MM.1S (cell line): ENCODE measurements around the gene MILR1.

Source experiments
- DNase-seq: peaks from one replicate; pipeline ENCODE4 v3.0.0-alpha.2; 2015
- H2AFZ ChIP-seq: fragments of 300-600 bp; sonication (generic); 2 replicates; pipeline ENCODE4 v1.6.0; 2016; ENCODE audit warnings: antibody characterized with exemption, low read length
- H3F3A ChIP-seq: fragments of 300-600 bp; sonication (generic); 2 replicates; pipeline ENCODE4 v1.6.1; 2016; ENCODE audit warnings: mild to moderate bottlenecking, antibody characterized with exemption, low read length, moderate library complexity, mixed read lengths; ENCODE audit not compliant: insufficient read depth
- H3K27ac ChIP-seq: fragments of 300-600 bp; sonication (generic); 2 replicates; pipeline ENCODE4 v1.5.1; 2016; ENCODE audit warnings: mild to moderate bottlenecking, low read length
- H3K27me3 ChIP-seq: fragments of 300-600 bp; sonication (generic); replicated peaks from 2 replicates; pipeline ENCODE4 v1.6.0; 2016; ENCODE audit warnings: low read length; ENCODE audit not compliant: insufficient read depth
- H3K36me3 ChIP-seq: fragments of 300-600 bp; sonication (generic); replicated peaks from 2 replicates; pipeline ENCODE4 v1.6.1; 2016; ENCODE audit warnings: mild to moderate bottlenecking, low read length, mixed read lengths; ENCODE audit not compliant: insufficient read depth
- H3K4me1 ChIP-seq: fragments of 300-600 bp; sonication (generic); 2 replicates; pipeline ENCODE4 v1.6.1; 2016; ENCODE audit warnings: low read length, mixed read lengths
- H3K4me2 ChIP-seq: fragments of 300-600 bp; sonication (generic); 2 replicates; pipeline ENCODE4 v1.6.0; 2016; ENCODE audit warnings: low read depth, low read length
- H3K4me3 ChIP-seq: fragments of 300-600 bp; sonication (generic); 2 replicates; pipeline ENCODE4 v1.5.1; 2016; ENCODE audit warnings: low read length, mixed read lengths
- H3K79me2 ChIP-seq: fragments of 300-600 bp; sonication (generic); 2 replicates; pipeline ENCODE4 v1.6.1; 2016; ENCODE audit warnings: mixed run types, low read length, mixed read lengths
- H3K9ac ChIP-seq: fragments of 300-600 bp; sonication (generic); 2 replicates; pipeline ENCODE4 v1.6.1; 2016; ENCODE audit warnings: low read length, mixed read lengths
- H3K9me2 ChIP-seq: fragments of 300-600 bp; sonication (generic); replicated peaks from 2 replicates; pipeline ENCODE4 v1.6.1; 2016; ENCODE audit warnings: mild to moderate bottlenecking, low read length, mixed read lengths; ENCODE audit not compliant: insufficient read depth
- H3K9me3 ChIP-seq: fragments of 300-600 bp; sonication (generic); replicated peaks from 2 replicates; pipeline ENCODE4 v1.6.1; 2016; ENCODE audit warnings: mild to moderate bottlenecking, low read length, mixed read lengths; ENCODE audit not compliant: insufficient read depth
- H4K20me1 ChIP-seq: fragments of 300-600 bp; sonication (generic); 2 replicates; pipeline ENCODE4 v1.6.1; 2016; ENCODE audit warnings: mild to moderate bottlenecking, low read length, moderate library complexity, mixed read lengths; ENCODE audit not compliant: insufficient read depth
- EZH2 ChIP-seq: fragments of 300-600 bp; sonication (generic); optimal IDR thresholded peaks from 2 replicates; pipeline ENCODE3; 2017; ENCODE audit warnings: low read depth, mild to moderate bottlenecking, antibody characterized with exemption, low read length, mixed read lengths
- EZH2phosphoT487 ChIP-seq: fragments of 300-600 bp; sonication (generic); IDR thresholded peaks from 2 replicates; pipeline ENCODE4 v1.6.1; 2018; ENCODE audit warnings: antibody characterized with exemption, low read length
- TF ChIP-seq, protein P1 (sequence below): fragments of 300-600 bp; sonication (generic); IDR thresholded peaks from 2 replicates; pipeline ENCODE4 v1.5.1; 2016; ENCODE audit warnings: antibody characterized with exemption, low read length, mixed read lengths

Gene MILR1

DNA sequence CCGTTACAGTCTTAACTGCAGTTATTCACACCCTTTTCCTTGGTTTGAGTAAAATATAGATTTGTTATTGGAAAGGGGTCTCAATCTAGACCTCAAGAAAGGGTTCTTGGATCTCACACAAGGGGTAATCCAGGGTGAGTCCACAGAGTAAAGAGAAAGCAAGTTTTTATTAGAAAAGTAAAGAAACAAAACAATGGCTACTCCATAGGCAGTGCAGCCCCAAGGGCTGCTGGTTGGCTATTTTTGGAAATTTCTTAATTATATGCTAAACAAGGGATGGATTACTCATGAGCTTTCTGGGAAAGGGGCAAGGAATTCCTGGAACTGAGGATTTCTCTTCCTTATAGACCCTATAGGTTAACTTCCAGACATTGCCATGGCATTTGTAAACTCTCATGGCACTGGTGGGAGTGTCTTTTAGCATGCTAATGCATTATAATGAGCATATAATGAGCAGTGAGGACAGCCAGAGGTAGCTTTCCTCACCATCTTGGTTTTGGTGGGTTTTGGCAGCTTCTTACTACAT, 24.5 kb upstream of the MILR1 start:
- H3K79me2 ChIP-seq, result no peaks in the 10 kb centered on the region
- H3K4me3 ChIP-seq, result no peak overlapping the region
- DNase-seq, result no peak
- H3F3A ChIP-seq, result no peaks in the 10 kb centered on the region
- H3K4me1 ChIP-seq, result no peaks in the 10 kb centered on the region
- no peaks in the 10 kb centered on the region for H3K36me3 ChIP-seq
- H2AFZ ChIP-seq, result no peak overlapping the region
- no peaks in the 10 kb centered on the region for H3K9me2 ChIP-seq
- TF ChIP-seq EZH2 (no peak), EZH2phosphoT487 (no peak)
- TF ChIP-seq, protein P1, sequence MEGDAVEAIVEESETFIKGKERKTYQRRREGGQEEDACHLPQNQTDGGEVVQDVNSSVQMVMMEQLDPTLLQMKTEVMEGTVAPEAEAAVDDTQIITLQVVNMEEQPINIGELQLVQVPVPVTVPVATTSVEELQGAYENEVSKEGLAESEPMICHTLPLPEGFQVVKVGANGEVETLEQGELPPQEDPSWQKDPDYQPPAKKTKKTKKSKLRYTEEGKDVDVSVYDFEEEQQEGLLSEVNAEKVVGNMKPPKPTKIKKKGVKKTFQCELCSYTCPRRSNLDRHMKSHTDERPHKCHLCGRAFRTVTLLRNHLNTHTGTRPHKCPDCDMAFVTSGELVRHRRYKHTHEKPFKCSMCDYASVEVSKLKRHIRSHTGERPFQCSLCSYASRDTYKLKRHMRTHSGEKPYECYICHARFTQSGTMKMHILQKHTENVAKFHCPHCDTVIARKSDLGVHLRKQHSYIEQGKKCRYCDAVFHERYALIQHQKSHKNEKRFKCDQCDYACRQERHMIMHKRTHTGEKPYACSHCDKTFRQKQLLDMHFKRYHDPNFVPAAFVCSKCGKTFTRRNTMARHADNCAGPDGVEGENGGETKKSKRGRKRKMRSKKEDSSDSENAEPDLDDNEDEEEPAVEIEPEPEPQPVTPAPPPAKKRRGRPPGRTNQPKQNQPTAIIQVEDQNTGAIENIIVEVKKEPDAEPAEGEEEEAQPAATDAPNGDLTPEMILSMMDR, result no peak
- H3K4me2 ChIP-seq, result no peak overlapping the region
- no peaks in the 10 kb centered on the region for H3K27me3 ChIP-seq
- H3K27ac ChIP-seq, result no peak overlapping the region
- no peaks in the 10 kb centered on the region for H3K9me3 ChIP-seq
- no peaks in the 10 kb centered on the region for H4K20me1 ChIP-seq
- H3K9ac ChIP-seq, result no peak overlapping the region

DNA sequence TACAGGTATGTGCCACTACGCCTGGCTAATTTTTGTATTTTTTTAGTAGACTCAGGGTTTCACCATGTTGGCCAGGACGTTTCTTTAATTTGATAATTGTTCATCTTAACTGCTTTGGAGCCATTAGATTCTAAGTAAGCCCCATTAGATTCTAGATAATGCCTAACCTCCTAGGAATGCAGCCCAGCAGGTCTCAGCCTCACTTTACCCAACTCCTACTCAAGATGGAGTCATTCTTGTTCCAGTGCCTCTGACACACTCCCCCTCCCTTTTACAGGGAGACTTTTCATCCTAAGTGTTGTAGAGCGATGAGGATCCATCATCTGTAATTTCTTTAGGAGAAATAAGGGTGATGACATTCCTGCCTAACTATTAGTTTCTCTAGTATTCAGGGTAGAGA, 23.7 kb upstream of the MILR1 start:
- Histone ChIP-seq H3K4me2 (no peak overlapping the region), H3K9me2 (no peaks in the 10 kb centered on the region), H3K4me1 (no peaks in the 10 kb centered on the region), H2AFZ (no peak overlapping the region), H3F3A (no peaks in the 10 kb centered on the region), H3K27ac (no peak overlapping the region), H3K36me3 (no peaks in the 10 kb centered on the region), H3K27me3 (no peaks in the 10 kb centered on the region), H3K4me3 (no peak overlapping the region), H4K20me1 (no peaks in the 10 kb centered on the region), H3K9me3 (no peaks in the 10 kb centered on the region), H3K9ac (no peak overlapping the region), H3K79me2 (no peaks in the 10 kb centered on the region)
- TF ChIP-seq EZH2phosphoT487 (no peak), EZH2 (no peak)
- TF ChIP-seq, protein P1, result no peak
- no peak for DNase-seq

DNA sequence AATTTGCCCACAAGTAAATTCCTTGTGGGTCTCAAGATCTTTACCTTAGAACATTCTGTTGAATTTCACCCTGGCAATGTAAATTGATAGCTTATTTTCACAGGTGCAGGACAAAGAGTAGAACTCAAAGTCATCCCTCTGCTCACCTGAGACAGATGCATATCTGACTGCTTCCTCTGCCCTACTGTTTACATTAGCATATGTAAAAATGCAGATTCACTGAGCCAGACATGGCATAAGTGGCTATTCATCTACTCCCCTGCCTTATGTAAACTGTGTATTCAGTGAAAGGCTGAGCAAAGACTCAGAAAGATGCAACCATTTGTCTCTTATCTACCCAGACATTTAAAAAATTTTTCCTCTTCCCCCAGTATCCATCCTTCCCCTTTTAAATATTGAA, 22.3 kb upstream of the MILR1 start:
- H3K4me2 ChIP-seq, result no peak overlapping the region

More for the DNA sequence above, 22.3 kb upstream of the MILR1 start:
- H3K4me3 ChIP-seq, result no peak overlapping the region
- H3K27me3 ChIP-seq, result no peaks in the 10 kb centered on the region
- TF ChIP-seq EZH2 (no peak), EZH2phosphoT487 (no peak)
- TF ChIP-seq, protein P1, result no peak
- no peak for DNase-seq
- H3F3A ChIP-seq, result no peaks in the 10 kb centered on the region
- H3K9ac ChIP-seq, result no peak overlapping the region
- H3K27ac ChIP-seq, result no peak overlapping the region
- no peaks in the 10 kb centered on the region for H3K9me2 ChIP-seq
- no peaks in the 10 kb centered on the region for H4K20me1 ChIP-seq
- H2AFZ ChIP-seq, result no peak overlapping the region
- no peaks in the 10 kb centered on the region for H3K4me1 ChIP-seq
- H3K36me3 ChIP-seq, result no peaks in the 10 kb centered on the region
- H3K9me3 ChIP-seq, result no peaks in the 10 kb centered on the region
- no peaks in the 10 kb centered on the region for H3K79me2 ChIP-seq
